Measurements from ENCODE around the gene NUDT3.
"Not testable (repeated sequence)": the region's sequence is repeated elsewhere in the genome, so short reads cannot be mapped to it uniquely, and the experiment has no call there.

The NUDT3 gene

GRCh38 chr6:34392497-34393190 lies at the start of gene NUDT3:
TSS of gene NUDT3 (minus strand) at chr6:34392669. CDS start at chr6:34392362, 307 bp downstream.
- DNase-seq (ENCODE audit: low read depth in 3 of 3, low spot score in 1 of 3): peak; percentile 80 to 90 (median 90)

DNA sequence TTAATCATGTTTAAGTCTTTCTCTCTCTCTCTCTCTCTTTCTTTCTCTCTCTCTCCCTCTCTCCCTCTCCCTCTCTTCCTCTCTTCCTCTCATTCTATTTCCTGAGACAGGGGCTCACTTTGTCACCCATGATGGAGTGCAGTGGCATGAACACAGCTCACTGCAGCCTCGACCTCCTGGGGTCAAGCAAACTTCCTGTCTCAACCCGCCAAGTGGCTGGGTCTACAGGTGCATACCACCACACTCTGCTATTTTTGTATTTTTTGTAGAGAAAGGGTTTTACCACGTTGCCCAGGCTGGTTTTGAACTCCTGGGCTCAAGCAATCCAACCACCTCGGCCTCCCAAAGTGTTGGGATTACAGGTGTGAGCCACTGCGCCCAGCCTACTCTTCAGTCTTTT lies 49.1 kb upstream of the NUDT3 start:
- DNase-seq (ENCODE audit: low read depth in 3 of 3, low spot score in 1 of 3): no peak

GRCh38 chr6:34439442-34439841 lies 47.0 kb upstream of the NUDT3 start:
- no peak for DNase-seq (ENCODE audit: low read depth in 3 of 3, low spot score in 1 of 3)

- no peak for DNase-seq (ENCODE audit: low read depth in 3 of 3, low spot score in 1 of 3)
Measured at GRCh38 chr6:34438705-34439104, 46.2 kb upstream of the NUDT3 start.

GRCh38 chr6:34437644-34437970 lies 45.1 kb upstream of the NUDT3 start:
- DNase-seq (ENCODE audit: low read depth in 3 of 3, low spot score in 1 of 3): no peak

DNA sequence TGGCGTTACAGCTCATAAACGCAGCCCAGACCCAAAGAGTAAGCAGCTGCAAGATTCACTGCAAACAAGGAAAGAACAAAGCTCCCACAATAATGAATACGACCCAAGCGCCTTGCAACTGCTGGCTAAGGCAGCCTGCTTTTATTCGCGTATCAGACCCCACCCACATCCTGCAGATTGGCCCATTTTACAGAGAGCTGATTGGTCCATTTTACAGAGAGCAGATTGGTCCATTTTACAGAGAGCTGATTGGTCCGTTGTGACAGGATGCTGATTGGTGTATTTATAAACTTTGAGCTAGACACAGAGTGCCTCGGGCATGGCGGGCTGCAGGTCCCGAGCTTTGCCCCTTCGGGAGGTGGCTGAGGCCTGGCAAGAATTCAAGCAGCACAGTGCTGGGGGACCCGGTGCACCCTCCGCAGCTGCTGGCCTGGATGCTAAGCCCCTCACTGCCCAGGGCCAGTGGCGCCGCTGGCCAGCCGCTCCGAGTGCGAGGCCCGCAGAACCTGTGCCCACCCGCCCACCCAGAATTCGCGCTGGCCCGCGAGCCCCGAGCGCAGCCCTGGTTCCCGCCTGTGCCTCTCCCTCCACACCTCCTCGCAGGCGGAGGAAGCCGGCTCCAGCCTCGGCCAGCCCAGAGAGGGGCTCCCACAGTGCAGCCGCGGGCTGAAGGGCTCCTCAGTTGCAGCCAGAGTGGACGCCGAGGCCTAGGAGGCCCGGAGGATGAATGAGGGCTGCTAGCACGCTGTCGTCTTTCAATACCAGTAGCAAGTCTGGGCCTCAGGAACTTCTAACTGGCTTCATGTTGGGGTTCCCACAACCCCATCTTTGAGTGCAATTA lies 44.6 kb upstream of the NUDT3 start:
- DNase-seq (ENCODE audit: low read depth in 3 of 3, low spot score in 1 of 3): no peak

DNA sequence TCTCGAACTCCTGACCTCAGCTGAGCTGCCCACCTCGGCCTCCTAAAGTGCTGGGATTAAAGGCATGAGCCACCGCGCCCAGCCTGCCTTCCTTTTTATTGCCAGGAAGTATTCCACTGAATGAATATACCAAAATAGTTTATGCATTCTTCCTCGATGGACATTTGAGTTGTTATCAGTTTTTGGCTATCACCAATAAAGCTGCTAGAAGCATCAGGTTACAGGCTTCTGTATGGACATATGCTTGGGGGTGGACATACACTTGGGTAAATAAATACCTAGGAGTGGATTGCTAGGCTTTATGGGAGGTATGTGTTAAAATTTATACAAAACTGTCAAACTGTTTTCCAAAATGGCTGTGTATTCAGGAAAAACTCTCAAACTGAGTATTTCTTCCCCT lies 43.4 kb upstream of the NUDT3 start:
- no peak for DNase-seq (ENCODE audit: low read depth in 3 of 3, low spot score in 1 of 3)

- peak; percentile 77 to 91 (median 82) for DNase-seq (ENCODE audit: low read depth in 3 of 3, low spot score in 1 of 3)
Measured at GRCh38 chr6:34425498-34426410, 33.3 kb upstream of the NUDT3 start, which contains the start of gene RPS10. TSS of gene RPS10 (minus strand) at chr6:34426069. CDS start at chr6:34425221, 848 bp downstream.

- peak in 1 of 3 donors; percentile 7 for DNase-seq (ENCODE audit: low read depth in 3 of 3, low spot score in 1 of 3)
Measured at GRCh38 chr6:34425132-34425497, 32.6 kb upstream of the NUDT3 start.

DNA sequence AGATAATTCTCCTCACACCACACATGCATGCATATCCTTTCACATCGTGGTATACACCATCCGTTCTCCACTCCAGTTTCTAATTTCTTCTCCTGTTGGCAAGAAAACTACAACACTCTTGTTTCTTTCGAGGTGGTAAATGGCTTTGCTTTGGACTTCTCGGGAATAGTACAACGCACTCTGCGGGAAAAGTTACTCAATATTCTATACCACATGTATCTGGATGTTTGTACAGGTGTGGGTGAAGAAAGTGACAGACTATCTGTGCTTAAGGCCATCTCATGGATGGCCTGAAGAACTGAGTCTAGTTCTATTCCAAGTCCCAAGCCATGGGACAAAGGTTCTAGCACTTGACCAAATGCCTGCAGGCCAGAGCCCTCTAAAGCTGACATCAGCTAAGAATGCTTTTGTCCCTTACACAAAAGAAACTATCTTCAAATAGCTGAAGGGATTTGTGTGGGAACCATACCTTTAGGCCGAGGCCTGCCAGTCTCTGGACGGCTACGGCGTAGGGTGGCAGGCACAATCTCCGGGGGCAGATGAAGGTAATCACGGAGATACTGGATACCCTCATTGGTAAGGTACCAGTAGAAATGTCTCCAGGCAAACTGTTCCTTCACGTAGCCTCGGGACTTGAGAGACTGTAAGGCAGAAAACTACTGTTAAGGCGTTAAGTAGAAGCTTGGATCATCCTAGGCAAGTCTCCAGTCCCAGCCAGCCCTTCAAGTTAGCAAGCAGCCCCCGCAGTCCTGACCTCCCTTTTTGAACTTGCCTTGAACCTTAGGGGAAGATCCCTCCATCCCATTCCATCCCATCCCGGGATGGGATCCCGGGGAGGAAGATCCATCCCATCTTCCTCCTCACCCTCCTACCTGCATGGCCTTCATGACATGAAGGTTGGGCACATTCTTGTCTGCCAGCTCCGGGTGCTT lies 32.0 kb upstream of the NUDT3 start:
- no peak for DNase-seq (ENCODE audit: low read depth in 3 of 3, low spot score in 1 of 3)

GRCh38 chr6:34423254-34423653 lies 30.8 kb upstream of the NUDT3 start:
- no peak for DNase-seq (ENCODE audit: low read depth in 3 of 3, low spot score in 1 of 3)

GRCh38 chr6:34418367-34418766 lies 25.9 kb upstream of the NUDT3 start:
- DNase-seq (ENCODE audit: low read depth in 3 of 3, low spot score in 1 of 3): no peak

DNA sequence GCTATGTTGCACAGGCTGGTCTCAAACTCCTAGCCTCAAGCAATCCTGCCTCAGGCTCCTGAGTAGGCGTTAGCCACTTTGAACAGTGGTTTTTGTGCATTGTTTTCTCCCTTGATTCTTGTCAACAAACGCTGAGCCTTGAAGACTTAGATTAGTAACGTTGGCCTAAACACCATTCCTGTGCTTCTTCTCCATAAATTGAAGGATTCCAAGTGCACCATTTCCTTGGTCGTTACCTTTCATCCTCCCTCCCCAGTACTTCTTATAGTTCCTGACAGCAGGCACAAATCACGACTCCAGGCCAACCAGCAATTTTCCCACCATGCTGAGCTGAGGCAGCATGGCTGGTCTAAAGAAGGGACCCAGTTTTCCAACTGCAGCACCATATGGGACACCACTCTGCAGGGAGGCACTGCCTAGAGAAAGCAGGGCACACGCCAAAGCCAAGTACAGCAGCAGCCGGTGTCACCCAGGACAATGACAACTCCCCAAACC lies 24.5 kb upstream of the NUDT3 start:
- no peak for DNase-seq (ENCODE audit: low read depth in 3 of 3, low spot score in 1 of 3)

DNA sequence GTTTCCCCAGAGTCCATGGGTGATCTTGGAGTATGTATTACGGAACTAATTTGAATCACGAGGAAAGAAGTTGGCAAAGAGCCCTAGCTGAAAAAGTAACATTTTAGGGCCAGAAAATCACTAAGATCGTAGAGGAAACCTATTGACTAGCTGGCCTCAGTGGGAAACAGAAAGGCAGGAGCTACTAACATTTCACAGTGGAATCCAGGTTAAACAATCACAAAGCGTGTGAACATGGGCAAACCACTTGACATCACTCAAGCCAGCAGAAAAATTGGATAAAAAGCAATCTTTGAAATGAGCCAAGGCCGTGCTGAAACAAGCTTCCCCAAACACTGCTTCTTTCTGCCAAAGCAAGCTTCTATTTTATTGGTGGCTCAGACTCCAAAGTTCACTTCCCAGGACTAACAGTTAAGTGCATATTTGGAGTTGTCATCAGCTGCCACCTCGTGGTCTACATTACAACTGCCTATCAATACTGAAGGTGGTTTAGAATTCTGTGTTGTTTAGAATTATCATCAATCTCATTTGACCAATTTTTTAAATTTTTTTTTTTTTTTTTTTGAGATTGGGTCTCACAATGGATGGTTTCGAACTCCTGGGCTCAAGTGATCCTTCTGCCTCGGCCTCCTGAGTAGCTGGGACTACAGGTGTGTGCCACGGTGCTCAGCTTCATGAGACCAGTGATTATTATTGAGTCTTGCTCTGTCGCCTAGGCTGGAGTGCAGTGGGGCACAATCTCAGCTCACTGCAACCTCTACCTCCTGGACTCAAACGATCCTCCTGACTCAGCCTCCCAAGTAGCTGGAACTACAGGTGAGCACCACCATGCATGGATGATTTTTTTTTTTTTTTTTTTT lies 22.8 kb upstream of the NUDT3 start:
- no peak for DNase-seq (ENCODE audit: low read depth in 3 of 3, low spot score in 1 of 3)

DNA sequence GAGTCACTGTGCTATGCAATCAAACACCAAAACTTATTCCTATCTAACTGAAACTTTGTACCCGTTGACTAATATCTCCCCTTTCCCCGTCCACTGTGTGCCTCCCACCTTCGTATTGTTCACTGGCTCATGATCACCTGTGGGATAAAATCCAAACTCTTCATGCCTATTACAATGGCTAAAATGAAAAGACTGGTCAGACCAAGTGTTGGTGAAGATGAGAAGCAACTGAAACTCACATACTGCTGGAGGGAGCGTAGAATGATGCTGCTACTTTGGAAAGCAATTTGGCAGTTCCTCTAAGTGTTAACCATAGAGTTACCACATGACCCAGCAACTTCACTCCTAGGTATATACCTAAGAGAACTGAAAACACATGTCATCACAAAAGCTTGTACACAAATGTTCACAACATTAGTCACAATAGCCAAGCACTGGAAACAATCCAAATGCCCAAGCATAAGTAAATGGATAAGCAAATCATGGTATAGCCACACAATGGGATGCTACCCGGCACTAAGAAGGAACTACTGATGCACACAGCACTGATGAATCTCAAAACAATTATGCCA lies 20.3 kb upstream of the NUDT3 start:
- DNase-seq (ENCODE audit: low read depth in 3 of 3, low spot score in 1 of 3): no peak

- no peak for DNase-seq (ENCODE audit: low read depth in 3 of 3, low spot score in 1 of 3)
Measured at GRCh38 chr6:34412016-34412415, 19.5 kb upstream of the NUDT3 start.

GRCh38 chr6:34407915-34408314 lies 15.4 kb upstream of the NUDT3 start:
- DNase-seq (ENCODE audit: low read depth in 3 of 3, low spot score in 1 of 3): not testable (repeated sequence)

DNA sequence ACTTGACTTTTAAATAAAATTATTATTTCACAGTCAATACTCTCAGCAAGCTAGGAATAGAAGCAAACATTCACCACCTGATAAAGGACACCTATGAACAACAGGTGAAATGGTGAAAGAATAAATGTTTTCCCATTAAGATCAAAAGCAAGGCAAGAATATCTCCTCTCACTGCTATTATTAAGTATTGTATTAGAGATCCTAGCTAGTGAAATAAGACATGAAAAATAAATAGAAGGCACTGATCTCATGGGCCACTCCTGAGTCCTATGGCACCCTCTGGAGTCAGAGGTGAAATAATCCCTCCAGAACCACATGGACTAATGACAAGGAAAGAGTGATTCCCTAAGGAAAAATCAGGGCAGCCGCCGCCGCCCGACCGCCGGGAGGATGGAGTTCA lies 4.0 kb upstream of the NUDT3 start:
- no peak for DNase-seq (ENCODE audit: low read depth in 3 of 3, low spot score in 1 of 3)

DNA sequence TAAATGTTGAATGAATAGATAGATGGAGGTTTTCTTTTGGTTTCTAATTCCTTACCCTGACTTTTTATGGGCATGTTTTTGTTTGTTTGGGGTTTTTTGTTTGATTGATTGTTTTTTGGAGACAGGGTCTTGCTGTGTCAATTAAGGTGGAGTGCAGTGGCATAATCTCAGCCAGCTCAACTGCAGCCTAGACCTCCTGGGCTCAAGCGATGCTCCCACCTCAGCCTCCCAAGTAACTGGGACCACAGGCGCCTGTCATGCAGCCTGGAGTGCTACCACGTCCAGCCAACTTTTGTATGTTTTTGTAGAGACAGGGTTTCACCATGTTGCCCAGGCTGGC lies 1.5 kb upstream of the NUDT3 start:
- DNase-seq (ENCODE audit: low read depth in 3 of 3, low spot score in 1 of 3): no peak

Measured in stimulated activated CD4-positive, alpha-beta T cell treated with anti-CD3 and anti-CD28 coated beads, TNF-alpha, amount 100 ng/mL, for 1 hour (primary cell).